Adrenal gland (tissue), 12 donors: ENCODE data around the gene IVNS1ABP. TPM values are rescaled to one million over a fixed set of nuclear protein-coding genes. Genes with fewer than 3 reads are reported as not detected.

Source experiments
- DNase-seq, 7 donors: peaks; one replicate each; pipeline ENCODE4 v3.0.0-alpha.2; 2019 to 2020
- H3K27ac ChIP-seq, 5 donors: fragments of 200-600 bp; sonication (generic) in 4 of 5; 1 replicate in 3 of 5; 2 replicates in 2 of 5; pipeline versions ENCODE4 v1.5.1 to v1.8.0; 2016 to 2020; ENCODE audit warnings: mild to moderate bottlenecking in 1 of 5
- H3K27me3 ChIP-seq: fragments of 200-600 bp; 2 replicates; pipeline ENCODE4 v1.8.0; 2021
- H3K36me3 ChIP-seq, 2 donors: fragments of 200-600 bp; replicated peaks in 1 of 2; 1 replicate in 1 of 2; 2 replicates in 1 of 2; pipeline versions ENCODE4 v1.5.1 to v1.8.0; 2018 to 2022
- H3K4me1 ChIP-seq, 2 donors: fragments of 200-600 bp; replicated peaks in 1 of 2; 1 replicate in 1 of 2; 2 replicates in 1 of 2; pipeline versions ENCODE4 v1.5.1 to v1.8.0; 2018 to 2021
- H3K4me3 ChIP-seq, 4 donors: fragments of 200-600 bp; sonication (generic) in 3 of 4; one replicate each; pipeline ENCODE4 v1.5.1; 2016 to 2018
- H3K9me3 ChIP-seq, 3 donors: fragments of 200-600 bp; sonication (generic) in 1 of 3; replicated peaks in 1 of 3; 1 replicate in 2 of 3; 2 replicates in 1 of 3; pipeline versions ENCODE4 v1.5.1 to v1.8.0; 2016 to 2021
- CTCF ChIP-seq, 6 experiments: fragments of 450-650 bp in 4 of 6; fragments of 200-600 bp in 2 of 6; sonication (generic) in 1 of 6; IDR thresholded peaks; 1 replicate in 5 of 6; 2 replicates in 1 of 6; pipeline versions ENCODE4 v1.5.1 to v1.8.0; 2016 to 2021; ENCODE audit warnings: antibody characterized with exemption in 6 of 6, mild to moderate bottlenecking in 2 of 6, moderate library complexity in 1 of 6
- POLR2A ChIP-seq, 2 donors: fragments of 450-650 bp; IDR thresholded peaks; one replicate each; pipeline ENCODE4 v1.6.1; 2017; ENCODE audit warnings: antibody characterized with exemption in 2 of 2, mild to moderate bottlenecking in 2 of 2, moderate library complexity in 1 of 2
- WGBS, 4 donors: extraction: QIAGEN DNeasy Blood & Tissue Kit in 2 of 4; methylation state at CpG; one replicate each; pipeline versions ENCODE4 v1.1.5 to v1.1.7; 2013 to 2017; 5-methylcytosine and 5-hydroxymethylcytosine counted together
- intact Hi-C, 2 donors: fragments of 100-400 bp; cut with DNase I; formaldehyde crosslinking; loops; one replicate each; pipeline versions ENCODE4 v1.14.1 to v1.15.0; 2022 to 2023
- polyA plus RNA-seq, 3 donors: library from polyadenylated mRNA; stranded (reverse); fragments of 200-250 nt in 2 of 3; fragments of 350-450 nt in 1 of 3; fragmentation: Illumina TruSeq in 1 of 3; extraction: RNeasy Lipid Tissue Mini Kit (QIAGEN cat#74804) in 1 of 3; gene quantifications; one replicate each; pipeline ENCODE4 v1.2.3, GENCODE V29; 2013 to 2014
- total RNA-seq, 9 donors: library from RNA; depleted of rRNA in 4 of 9; stranded (reverse); fragments of >200 nt in 4 of 9; fragments of 120-200 nt in 1 of 9; fragmentation: NEBNext Ultra II Directional in 1 of 9; extraction: Animal tissue kit (Norgen Biotek cat#: 25700) in 1 of 9; gene quantifications; one replicate each; pipeline versions ENCODE4 v1.1.0 to v1.2.4, GENCODE V29; 2013 to 2023
- donor health status: healthy with polysubstance abuse.
- donor health status: Bipolar disorder and iron deficiency.
- donor health status: DM: yes; HTN: yes; CAD: no.
- donor health status: DM: no; HTN: no; CAD: no.
- donor health status: DM: no; HTN: no; CAD: no.
- donor health status: DM: yes; HTN: yes; CAD: no.

IVNS1ABP gene
- total and polyA plus RNA-seq, 12 donors = 20.4 to 119 (median 40.5) TPM

- no peak overlapping the region for H3K4me3 ChIP-seq
- H3K27me3 ChIP-seq = no peaks in the 10 kb centered on the region
- H3K36me3 ChIP-seq = peaks cover 0 to 29% of the 10 kb centered on the region in 2 donors
- TF ChIP-seq POLR2A (IDR thresholded peaks at IDR 0.05) (no peak), CTCF (IDR thresholded peaks at IDR 0.05) (no peak)
- no peak for DNase-seq
- H3K4me1 ChIP-seq = peaks cover 14 to 54% of the 10 kb centered on the region in 2 donors
- intact Hi-C loops = loop anchor here in 1 of 2 donors (10.0 kb wide), 1 partner anchor 362 kb away; no protein-coding TSS in a partner anchor
- 86 to 89% (median 87%) methylated on average over 4 of the region's 4 CpGs for WGBS, 4 donors
- H3K27ac ChIP-seq = no peak overlapping the region
- no peaks in the 10 kb centered on the region for H3K9me3 ChIP-seq
Measured at GRCh38 chr1:185312361-185313138, 4.5 kb downstream of the IVNS1ABP start.

DNA sequence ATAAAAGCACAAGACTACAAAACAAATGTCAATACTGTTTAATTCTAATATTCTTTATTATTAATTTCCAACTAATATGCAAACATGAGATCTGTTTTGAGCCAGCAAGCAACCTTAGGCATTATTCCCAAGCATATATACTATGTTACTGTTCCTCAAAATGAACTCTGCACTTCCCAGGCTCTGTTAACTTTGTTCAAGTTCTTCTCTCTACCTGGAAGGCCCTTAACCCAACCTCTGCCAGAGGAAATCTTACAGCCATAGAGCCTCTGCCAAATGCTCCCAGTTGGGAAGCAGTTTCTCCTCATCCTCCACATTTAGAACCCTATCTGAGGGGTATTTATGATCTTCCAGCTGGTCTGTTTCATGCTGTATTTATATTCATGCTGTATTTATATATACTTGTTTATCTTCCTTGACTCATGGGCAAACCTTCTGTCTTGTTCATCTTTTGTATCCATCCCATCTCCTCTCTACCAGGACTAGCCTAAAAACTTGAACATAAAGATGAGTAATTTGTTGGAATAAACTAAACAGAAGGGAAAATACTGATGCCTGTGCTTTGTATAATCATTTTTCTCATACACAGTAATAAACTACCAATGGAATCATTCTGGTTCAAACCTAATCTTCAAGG is 5.3 kb downstream of the IVNS1ABP start:
- no peak for TF ChIP-seq POLR2A (IDR thresholded peaks at IDR 0.05)
- TF ChIP-seq CTCF (IDR thresholded peaks at IDR 0.05) = no peak
- Histone ChIP-seq H3K27ac (no peak overlapping the region), H3K27me3 (no peaks in the 10 kb centered on the region), H3K4me3 (no peak overlapping the region), H3K36me3 (peaks cover 0 to 37% of the 10 kb centered on the region in 2 donors), H3K9me3 (no peaks in the 10 kb centered on the region), H3K4me1 (peaks cover 14 to 54% of the 10 kb centered on the region in 2 donors)
- intact Hi-C loops = loop anchor here in 1 of 2 donors (10.0 kb wide), 1 partner anchor 363 kb away; no protein-coding TSS in a partner anchor
- no peak for DNase-seq

- WGBS, 4 donors = 29 to 33% (median 31%) methylated on average over 2 of the region's 2 CpGs
- no peak for TF ChIP-seq POLR2A (IDR thresholded peaks at IDR 0.05)
- no peak for TF ChIP-seq CTCF (IDR thresholded peaks at IDR 0.05)
- no peaks in the 10 kb centered on the region for H3K9me3 ChIP-seq
- H3K27me3 ChIP-seq = no peaks in the 10 kb centered on the region
- H3K27ac ChIP-seq = no peak overlapping the region
- peaks cover 8 to 41% of the 10 kb centered on the region in 2 donors for H3K4me1 ChIP-seq
- DNase-seq = peak in 3 of 7 donors; percentile 18 to 50 (median 23)
- no peak overlapping the region for H3K4me3 ChIP-seq
- intact Hi-C loops = no loop called here
- peaks cover 0 to 58% of the 10 kb centered on the region in 2 donors for H3K36me3 ChIP-seq
Measured at GRCh38 chr1:185309566-185309965, 7.5 kb downstream of the IVNS1ABP start.

GRCh38 chr1:185308126-185308525 is 8.9 kb downstream of the IVNS1ABP start:
- no peak overlapping the region for H3K27ac ChIP-seq
- whole genome bisulfite sequencing, 4 donors = 91 to 98% (median 94%) methylated on average over 1 of the region's 1 CpG
- intact Hi-C loops = no loop called here
- no peak for TF ChIP-seq CTCF (IDR thresholded peaks at IDR 0.05)
- TF ChIP-seq POLR2A (IDR thresholded peaks at IDR 0.05) = no peak
- H3K4me1 ChIP-seq = peaks cover 3 to 27% of the 10 kb centered on the region in 2 donors
- H3K36me3 ChIP-seq = peaks cover 0 to 72% of the 10 kb centered on the region in 2 donors
- no peaks in the 10 kb centered on the region for H3K27me3 ChIP-seq
- no peak for DNase-seq
- no peak overlapping the region for H3K4me3 ChIP-seq
- H3K9me3 ChIP-seq = no peaks in the 10 kb centered on the region
